Thyroid gland (tissue), 4 donors: ENCODE data around the gene KIF23.

Experiments used
- POLR2A ChIP-seq, 2 donors: fragments of 450-650 bp; IDR thresholded peaks; one replicate each; pipeline ENCODE4 v1.6.1; 2017; ENCODE audit warnings: antibody characterized with exemption in 2 of 2, mild to moderate bottlenecking in 2 of 2, moderate library complexity in 1 of 2
- TF ChIP-seq, protein P1 (sequence below), 6 experiments: fragments of 200-600 bp in 3 of 6; fragments of 450-650 bp in 3 of 6; sonication (generic) in 3 of 6; IDR thresholded peaks; one replicate each; pipeline ENCODE4 v1.5.1; 2016 to 2019; ENCODE audit warnings: antibody characterized with exemption in 6 of 6, mild to moderate bottlenecking in 2 of 6, inconsistent platforms in 1 of 6, moderate library complexity in 1 of 6

DNA sequence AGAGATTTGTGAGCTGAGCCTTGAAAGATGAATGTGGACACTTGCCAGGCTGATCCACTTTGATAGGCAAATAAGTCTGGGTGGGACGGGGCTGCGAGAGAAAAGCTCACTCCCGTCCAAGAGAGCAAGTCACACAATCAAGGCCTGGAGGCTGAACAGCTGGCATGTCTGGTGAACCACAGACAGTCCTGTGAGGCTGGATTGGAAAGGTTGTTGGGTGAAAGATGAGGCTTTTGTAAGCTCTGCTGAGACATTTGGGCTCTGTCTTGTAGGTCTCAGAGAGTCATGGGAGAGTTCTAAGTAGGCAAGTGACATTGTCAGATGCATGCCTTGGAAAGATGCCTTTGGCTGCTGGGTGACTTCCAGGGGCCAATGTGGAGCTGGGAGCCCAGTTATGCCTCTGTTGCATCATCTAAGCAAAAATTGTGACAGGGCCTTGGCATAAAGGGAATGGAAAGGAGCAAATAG, 76.9 kb downstream of the KIF23 start:
- TF ChIP-seq, protein P1, sequence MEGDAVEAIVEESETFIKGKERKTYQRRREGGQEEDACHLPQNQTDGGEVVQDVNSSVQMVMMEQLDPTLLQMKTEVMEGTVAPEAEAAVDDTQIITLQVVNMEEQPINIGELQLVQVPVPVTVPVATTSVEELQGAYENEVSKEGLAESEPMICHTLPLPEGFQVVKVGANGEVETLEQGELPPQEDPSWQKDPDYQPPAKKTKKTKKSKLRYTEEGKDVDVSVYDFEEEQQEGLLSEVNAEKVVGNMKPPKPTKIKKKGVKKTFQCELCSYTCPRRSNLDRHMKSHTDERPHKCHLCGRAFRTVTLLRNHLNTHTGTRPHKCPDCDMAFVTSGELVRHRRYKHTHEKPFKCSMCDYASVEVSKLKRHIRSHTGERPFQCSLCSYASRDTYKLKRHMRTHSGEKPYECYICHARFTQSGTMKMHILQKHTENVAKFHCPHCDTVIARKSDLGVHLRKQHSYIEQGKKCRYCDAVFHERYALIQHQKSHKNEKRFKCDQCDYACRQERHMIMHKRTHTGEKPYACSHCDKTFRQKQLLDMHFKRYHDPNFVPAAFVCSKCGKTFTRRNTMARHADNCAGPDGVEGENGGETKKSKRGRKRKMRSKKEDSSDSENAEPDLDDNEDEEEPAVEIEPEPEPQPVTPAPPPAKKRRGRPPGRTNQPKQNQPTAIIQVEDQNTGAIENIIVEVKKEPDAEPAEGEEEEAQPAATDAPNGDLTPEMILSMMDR (IDR thresholded peaks at IDR 0.05): no peak
- no peak for TF ChIP-seq POLR2A (IDR thresholded peaks at IDR 0.05)
